Airway epithelial cell (primary cell): ENCODE data around the gene DNAH11. TPM values are rescaled to one million over a fixed set of nuclear protein-coding genes. Genes with fewer than 3 reads are reported as not detected.

Experiments
- total RNA-seq: library from RNA; depleted of rRNA; stranded (reverse); fragments of >200 nt; gene quantifications from 2 replicates; pipeline ENCODE4 v1.2.3, GENCODE V29; 2015

DNAH11 gene
- total RNA-seq: 0.23 and 1.3 TPM in 2 replicates

DNA sequence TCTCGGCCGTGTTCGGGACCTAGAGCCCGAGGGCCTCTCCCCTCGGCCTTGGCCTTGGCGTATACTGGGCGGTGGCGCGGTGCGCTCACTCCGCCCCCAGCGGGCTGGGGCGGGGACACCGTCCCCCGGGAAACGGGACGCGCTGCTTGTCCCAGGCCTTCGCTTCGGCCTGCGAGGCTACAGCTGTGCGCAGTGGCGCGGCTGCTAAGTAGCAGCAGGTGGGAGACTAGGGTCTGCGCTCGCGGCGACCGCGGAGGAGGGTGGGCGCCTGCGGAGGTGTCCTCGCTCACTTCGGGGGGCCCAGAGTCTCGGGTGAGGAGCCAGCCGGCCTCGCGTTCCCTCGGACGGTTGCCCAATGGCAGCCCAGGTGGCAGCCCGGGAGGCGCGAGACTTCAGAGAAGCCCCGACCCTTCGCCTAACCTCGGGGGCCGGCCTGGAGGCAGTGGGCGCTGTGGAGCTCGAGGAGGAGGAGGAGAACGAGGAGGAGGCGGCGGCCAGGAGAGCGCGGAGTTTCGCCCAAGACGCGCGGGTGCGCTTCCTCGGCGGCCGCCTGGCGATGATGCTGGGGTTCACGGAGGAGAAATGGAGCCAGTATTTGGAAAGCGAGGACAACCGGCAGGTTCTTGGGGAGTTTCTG lies at the start of gene DNAH11:
TSS of gene DNAH11 (plus strand) at position 149 of the 637 bp plus-strand sequence. CDS start at position 356, 207 bp downstream.

GRCh38 chr7:21945454-21946221 lies 402.8 kb downstream of the DNAH11 start, which contains the start of gene CDCA7L:
Gene CDCA7L (minus strand): TSS chr7:21945899. CDS start chr7:21945804, 95 bp downstream.

Other genes with a start within 250 kb of the DNAH11 start
- gene SP4, start 115.0 kb upstream of the DNAH11 start, total RNA-seq: 2.4 and 2.7 TPM in 2 replicates